HEK293 (cell line): ENCODE results near the gene MUC13.

Source experiments
- CTCF ChIA-PET: fragments of 350-600 bp; formaldehyde crosslinking; extraction: SDS; loops from one replicate; lab custom pipeline; 2021; ENCODE audit warnings: antibody characterized with exemption; lab: Yijun Ruan, JAX
- POLR2A ChIA-PET: fragments of 300-600 bp; formaldehyde crosslinking; extraction: SDS; loops from one replicate; lab custom pipeline; 2020; ENCODE audit warnings: antibody characterized with exemption, inconsistent platforms; lab: Yijun Ruan, JAX
- H3K27ac ChIP-seq: fragments of 200-500 bp; sonication (Bioruptor generic); 2 replicates; pipeline ENCODE4 v1.5.1; 2014; ENCODE audit warnings: low read depth, low read length, control low read depth, inconsistent platforms; ENCODE audit errors: extremely low read depth
- H3K36me3 ChIP-seq, 2 experiments: fragments of 200-500 bp in 1 of 2; sonication (Bioruptor generic) in 1 of 2; 1 replicate in 1 of 2; 2 replicates in 1 of 2; pipeline ENCODE4 v1.5.1; 2014 to 2017; ENCODE audit warnings: inconsistent platforms in 2 of 2, low read length in 2 of 2; ENCODE audit not compliant: control insufficient read depth in 2 of 2, insufficient read depth in 1 of 2
- H3K4me1 ChIP-seq: fragments of 200-500 bp; sonication (Bioruptor generic); 2 replicates; pipeline ENCODE4 v1.5.1; 2014; ENCODE audit warnings: mild to moderate bottlenecking, low read length, inconsistent platforms; ENCODE audit not compliant: control insufficient read depth, insufficient read depth
- H3K4me3 ChIP-seq: 2 replicates; pipeline ENCODE4 v1.5.1; 2011; ENCODE audit warnings: low read depth, mild to moderate bottlenecking, control low read depth, low read length, moderate library complexity
- H3K9me3 ChIP-seq: fragments of 200-500 bp; sonication (Bioruptor generic); 2 replicates; pipeline ENCODE4 v1.5.1; 2014; ENCODE audit warnings: low read depth, low read length, inconsistent platforms; ENCODE audit not compliant: control insufficient read depth, insufficient read depth
- AEBP2 ChIP-seq: fragments of 450-650 bp; formaldehyde crosslinking; IDR thresholded peaks from 2 replicates; pipeline ENCODE4 v1.5.1; 2016; ENCODE audit warnings: missing biosample characterization, missing genetic modification characterization, borderline replicate concordance
- GLI2 ChIP-seq: fragments of 450-650 bp; formaldehyde crosslinking; IDR thresholded peaks from 2 replicates; pipeline ENCODE4; 2017; ENCODE audit warnings: missing biosample characterization, missing genetic modification characterization, low read depth, borderline replicate concordance
- INSM2 ChIP-seq: fragments of 450-650 bp; formaldehyde crosslinking; IDR thresholded peaks from 2 replicates; pipeline ENCODE4 v1.5.1; 2016; ENCODE audit warnings: missing biosample characterization, missing genetic modification characterization
- KLF1 ChIP-seq: fragments of 450-650 bp; formaldehyde crosslinking; IDR thresholded peaks from 2 replicates; pipeline ENCODE4 v1.5.1; 2016; ENCODE audit warnings: missing biosample characterization, missing genetic modification characterization
- KLF17 ChIP-seq: fragments of 450-650 bp; formaldehyde crosslinking; IDR thresholded peaks from 2 replicates; pipeline ENCODE4 v1.5.1; 2016; ENCODE audit warnings: missing biosample characterization, missing genetic modification characterization
- MZF1 ChIP-seq: fragments of 450-650 bp; formaldehyde crosslinking; IDR thresholded peaks from 2 replicates; pipeline ENCODE4 v1.5.1; 2017; ENCODE audit warnings: missing biosample characterization, missing genetic modification characterization, borderline replicate concordance
- ZFP69B ChIP-seq: fragments of 450-650 bp; formaldehyde crosslinking; IDR thresholded peaks from 2 replicates; pipeline ENCODE4 v1.5.1; 2016; ENCODE audit warnings: missing biosample characterization, missing genetic modification characterization
- ZNF112 ChIP-seq: fragments of 450-650 bp; formaldehyde crosslinking; IDR thresholded peaks from 2 replicates; pipeline ENCODE4 v1.5.0; 2017; ENCODE audit warnings: missing biosample characterization, missing genetic modification characterization
- ZNF121 ChIP-seq: fragments of 450-650 bp; formaldehyde crosslinking; IDR thresholded peaks from 2 replicates; pipeline ENCODE4 v1.5.1; 2016; ENCODE audit warnings: missing biosample characterization, missing genetic modification characterization
- ZNF146 ChIP-seq: fragments of 450-650 bp; formaldehyde crosslinking; IDR thresholded peaks from 2 replicates; pipeline ENCODE4 v1.5.1; 2016; ENCODE audit warnings: missing biosample characterization, missing genetic modification characterization
- ZNF23 ChIP-seq: fragments of 450-650 bp; formaldehyde crosslinking; IDR thresholded peaks from 2 replicates; pipeline ENCODE4 v1.5.1; 2016; ENCODE audit warnings: missing biosample characterization, missing genetic modification characterization, borderline replicate concordance
- ZNF366 ChIP-seq: fragments of 450-650 bp; formaldehyde crosslinking; conservative IDR thresholded peaks from 2 replicates; pipeline ENCODE4 v1.5.1; 2016; ENCODE audit warnings: missing biosample characterization, missing genetic modification characterization
- ZNF561 ChIP-seq: fragments of 450-650 bp; IDR thresholded peaks from 2 replicates; pipeline ENCODE4 v1.5.1; 2018; ENCODE audit warnings: missing biosample characterization, missing genetic modification characterization, borderline replicate concordance
- ZNF585B ChIP-seq: fragments of 450-650 bp; formaldehyde crosslinking; IDR thresholded peaks from 2 replicates; pipeline ENCODE4 v1.5.1; 2016; ENCODE audit warnings: missing biosample characterization, missing genetic modification characterization
- ZNF623 ChIP-seq: fragments of 450-650 bp; formaldehyde crosslinking; IDR thresholded peaks from 2 replicates; pipeline ENCODE4 v1.5.1; 2016; ENCODE audit warnings: missing biosample characterization, missing genetic modification characterization
- ZNF626 ChIP-seq: fragments of 450-650 bp; sonication (Bioruptor Pico); formaldehyde crosslinking; IDR thresholded peaks from 2 replicates; pipeline ENCODE4 v1.5.1; 2018; ENCODE audit warnings: missing biosample characterization, missing genetic modification characterization, inconsistent platforms
- TF ChIP-seq, protein P1 (sequence below): fragments of 450-650 bp; IDR thresholded peaks from 2 replicates; pipeline ENCODE4 v1.5.1; 2018; ENCODE audit warnings: missing biosample characterization, mild to moderate bottlenecking, missing genetic modification characterization
- TF ChIP-seq, protein P2 (sequence below): fragments of 450-650 bp; formaldehyde crosslinking; IDR thresholded peaks from 2 replicates; pipeline ENCODE4 v1.5.1; 2016; ENCODE audit warnings: missing biosample characterization, missing genetic modification characterization

MUC13 gene

GRCh38 chr3:124969190-124969589, 34.6 kb upstream of the MUC13 start:
- no peaks in the 10 kb centered on the region for H3K9me3 ChIP-seq
- no peak for TF ChIP-seq GLI2 (tag by site-specific recombination)
- no peak for TF ChIP-seq ZNF112 (tag by site-specific recombination)
- no peak for TF ChIP-seq ZNF626 (tag by site-specific recombination)
- TF ChIP-seq INSM2: no peak
- ChIA-PET CTCF (interaction anchor here (0.6 kb wide), 2 partner anchors 42 to 1106 kb away, joined by 3 read pairs; no protein-coding TSS in a partner anchor), POLR2A (no interaction called here)
- H3K27ac ChIP-seq: no peak overlapping the region
- H3K4me3 ChIP-seq: no peak overlapping the region
- H3K4me1 ChIP-seq: 0 out of 2 replicates have a peak, but pooled peaks cover 3% of the 10 kb centered on the region
- peaks cover 0 to 28% of the 10 kb centered on the region in 2 experiments; a peak in 2 of 3 replicates for H3K36me3 ChIP-seq

DNA sequence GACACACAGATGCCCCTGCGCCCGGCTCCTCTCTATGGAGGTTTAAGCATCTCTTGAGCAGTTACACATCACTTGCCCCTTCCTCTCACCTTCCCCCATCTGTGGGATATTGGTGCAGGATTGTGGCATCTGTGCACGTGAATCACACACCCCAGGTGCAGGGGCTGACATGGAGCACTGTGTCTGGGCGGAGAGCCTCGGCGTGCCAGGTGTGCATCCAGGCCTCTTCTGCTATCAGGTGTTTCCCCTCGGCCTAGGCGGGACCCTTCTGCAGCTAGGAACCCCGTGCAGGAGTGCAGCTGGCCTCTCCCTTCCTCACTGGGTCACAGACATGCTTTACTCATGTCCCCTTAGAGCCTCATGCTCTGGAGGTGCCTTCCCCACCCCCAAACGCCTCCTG, 33.4 kb upstream of the MUC13 start:
- POLR2A ChIA-PET: interaction anchor here (0.7 kb wide), 1 partner anchor 78 kb away, joined by 4 read pairs; no protein-coding TSS in a partner anchor
- H3K4me1 ChIP-seq: 0 out of 2 replicates have a peak, but pooled peaks cover 3% of the 10 kb centered on the region
- no peaks in the 10 kb centered on the region for H3K9me3 ChIP-seq
- peaks cover 0 to 22% of the 10 kb centered on the region in 2 experiments; a peak in 2 of 3 replicates for H3K36me3 ChIP-seq
- TF ChIP-seq AEBP2 (tag by site-specific recombination) (no peak), ZNF585B (tag by site-specific recombination) (no peak), ZNF366 (tag by site-specific recombination) (no peak), ZNF121 (tag by site-specific recombination) (no peak), ZNF146 (tag by site-specific recombination) (no peak), ZNF23 (no peak), ZNF623 (tag by site-specific recombination) (no peak), KLF17 (tag by site-specific recombination) (no peak)
- TF ChIP-seq, protein P1, sequence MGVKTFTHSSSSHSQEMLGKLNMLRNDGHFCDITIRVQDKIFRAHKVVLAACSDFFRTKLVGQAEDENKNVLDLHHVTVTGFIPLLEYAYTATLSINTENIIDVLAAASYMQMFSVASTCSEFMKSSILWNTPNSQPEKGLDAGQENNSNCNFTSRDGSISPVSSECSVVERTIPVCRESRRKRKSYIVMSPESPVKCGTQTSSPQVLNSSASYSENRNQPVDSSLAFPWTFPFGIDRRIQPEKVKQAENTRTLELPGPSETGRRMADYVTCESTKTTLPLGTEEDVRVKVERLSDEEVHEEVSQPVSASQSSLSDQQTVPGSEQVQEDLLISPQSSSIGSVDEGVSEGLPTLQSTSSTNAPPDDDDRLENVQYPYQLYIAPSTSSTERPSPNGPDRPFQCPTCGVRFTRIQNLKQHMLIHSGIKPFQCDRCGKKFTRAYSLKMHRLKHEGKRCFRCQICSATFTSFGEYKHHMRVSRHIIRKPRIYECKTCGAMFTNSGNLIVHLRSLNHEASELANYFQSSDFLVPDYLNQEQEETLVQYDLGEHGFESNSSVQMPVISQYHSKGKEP (tag by site-specific recombination): no peak
- TF ChIP-seq, all 188 proteins: peak for 0
- CTCF ChIA-PET: interaction anchor here (0.6 kb wide), 1 partner anchor 116 kb away, joined by 4 read pairs; no protein-coding TSS in a partner anchor
- H3K4me3 ChIP-seq: no peak overlapping the region
- no peak overlapping the region for H3K27ac ChIP-seq

DNA sequence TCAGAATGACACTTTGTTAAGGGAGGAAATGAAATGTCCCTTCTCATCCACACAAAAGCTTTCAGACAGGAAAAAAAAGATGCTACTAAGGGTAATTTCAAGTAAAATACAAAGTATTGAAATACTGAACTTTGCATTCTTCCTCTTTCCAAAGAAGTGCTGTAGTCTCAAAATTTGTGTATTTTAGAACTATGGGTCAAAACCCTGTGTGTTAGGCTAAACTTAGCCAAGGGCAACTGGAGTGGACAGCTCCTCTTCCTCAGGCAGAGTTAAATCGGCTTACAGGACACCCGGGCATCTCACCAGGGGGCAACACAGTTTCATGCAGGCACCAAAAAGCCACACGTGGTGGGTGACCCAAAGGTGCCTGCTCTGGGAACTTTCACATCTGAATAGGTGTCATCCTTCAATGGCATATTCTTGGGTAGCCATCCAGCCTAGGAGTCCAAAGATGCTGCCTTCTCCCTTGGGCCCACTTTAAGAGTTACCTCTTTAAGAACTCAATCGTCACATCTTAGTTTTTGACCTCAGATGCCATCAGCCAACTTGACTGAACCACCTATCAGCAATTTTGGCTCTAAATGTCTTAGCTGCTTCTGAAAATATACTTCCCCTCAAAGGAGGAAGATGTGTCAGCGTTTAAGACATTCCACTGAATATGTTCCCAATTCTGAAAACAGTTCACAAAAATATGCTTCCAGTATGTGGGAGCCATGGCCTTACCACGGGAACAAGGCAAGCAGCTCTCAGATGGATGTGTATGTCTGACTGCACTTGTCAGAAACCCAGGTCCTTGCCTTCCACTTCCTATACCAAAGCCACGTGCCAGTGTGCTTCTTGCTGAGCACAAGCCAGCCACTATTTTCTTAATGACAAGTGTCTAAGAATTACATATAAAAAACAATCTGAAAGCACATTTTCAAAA, 32.2 kb upstream of the MUC13 start:
- CTCF ChIA-PET: no interaction called here
- POLR2A ChIA-PET: interaction anchor here (0.7 kb wide), 1 partner anchor 79 kb away, joined by 4 read pairs; no protein-coding TSS in a partner anchor

More for the DNA sequence above, 32.2 kb upstream of the MUC13 start:
- Histone ChIP-seq H3K9me3 (no peaks in the 10 kb centered on the region), H3K27ac (no peak overlapping the region), H3K4me1 (no peaks in the 10 kb centered on the region), H3K4me3 (no peak overlapping the region), H3K36me3 (peaks cover 0 to 22% of the 10 kb centered on the region in 2 experiments; a peak in 1 of 3 replicates)
- no peak for TF ChIP-seq ZNF561
- TF ChIP-seq MZF1 (tag by site-specific recombination): no peak
- peak; percentile 50; the same call in 1 of the 2 replicates for TF ChIP-seq ZFP69B
- TF ChIP-seq, protein P2, sequence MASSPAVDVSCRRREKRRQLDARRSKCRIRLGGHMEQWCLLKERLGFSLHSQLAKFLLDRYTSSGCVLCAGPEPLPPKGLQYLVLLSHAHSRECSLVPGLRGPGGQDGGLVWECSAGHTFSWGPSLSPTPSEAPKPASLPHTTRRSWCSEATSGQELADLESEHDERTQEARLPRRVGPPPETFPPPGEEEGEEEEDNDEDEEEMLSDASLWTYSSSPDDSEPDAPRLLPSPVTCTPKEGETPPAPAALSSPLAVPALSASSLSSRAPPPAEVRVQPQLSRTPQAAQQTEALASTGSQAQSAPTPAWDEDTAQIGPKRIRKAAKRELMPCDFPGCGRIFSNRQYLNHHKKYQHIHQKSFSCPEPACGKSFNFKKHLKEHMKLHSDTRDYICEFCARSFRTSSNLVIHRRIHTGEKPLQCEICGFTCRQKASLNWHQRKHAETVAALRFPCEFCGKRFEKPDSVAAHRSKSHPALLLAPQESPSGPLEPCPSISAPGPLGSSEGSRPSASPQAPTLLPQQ (tag by site-specific recombination): peak; percentile 74; the same call in 1 of the 2 replicates
- TF ChIP-seq ZNF146 (tag by site-specific recombination): no peak
- no peak for TF ChIP-seq KLF1
